HUES48 (cell line): Measurements from ENCODE around the gene SLC33A1.
"Not testable (repeated sequence)": the region's sequence is repeated elsewhere in the genome, so short reads cannot be mapped to it uniquely, and the experiment has no call there.

Source experiments
- H3K27ac ChIP-seq: one replicate; pipeline ENCODE4 v1.7.0; 2013; ENCODE audit warnings: low read depth, low read length, inconsistent platforms
- H3K27me3 ChIP-seq: 2 replicates; pipeline ENCODE4 v1.6.1; 2013; ENCODE audit warnings: mild to moderate bottlenecking, low read length; ENCODE audit not compliant: control insufficient read depth, insufficient read depth
- H3K36me3 ChIP-seq: 2 replicates; pipeline ENCODE4 v1.6.1; 2013; ENCODE audit warnings: low read length; ENCODE audit not compliant: control insufficient read depth, insufficient read depth
- H3K4me1 ChIP-seq: 2 replicates; pipeline ENCODE4 v1.6.1; 2013; ENCODE audit warnings: mild to moderate bottlenecking, low read length; ENCODE audit not compliant: control insufficient read depth, insufficient read depth
- H3K4me3 ChIP-seq: 2 replicates; pipeline ENCODE4 v1.5.1; 2013; ENCODE audit warnings: mild to moderate bottlenecking, low read depth, low read length
- H3K9ac ChIP-seq: 2 replicates; pipeline ENCODE4 v1.6.1; 2013; ENCODE audit warnings: mild to moderate bottlenecking, low read depth, low read length, moderate library complexity
- H3K9me3 ChIP-seq: 2 replicates; pipeline ENCODE4 v1.6.1; 2013; ENCODE audit warnings: low read length; ENCODE audit not compliant: control insufficient read depth, insufficient read depth

SLC33A1 gene

DNA sequence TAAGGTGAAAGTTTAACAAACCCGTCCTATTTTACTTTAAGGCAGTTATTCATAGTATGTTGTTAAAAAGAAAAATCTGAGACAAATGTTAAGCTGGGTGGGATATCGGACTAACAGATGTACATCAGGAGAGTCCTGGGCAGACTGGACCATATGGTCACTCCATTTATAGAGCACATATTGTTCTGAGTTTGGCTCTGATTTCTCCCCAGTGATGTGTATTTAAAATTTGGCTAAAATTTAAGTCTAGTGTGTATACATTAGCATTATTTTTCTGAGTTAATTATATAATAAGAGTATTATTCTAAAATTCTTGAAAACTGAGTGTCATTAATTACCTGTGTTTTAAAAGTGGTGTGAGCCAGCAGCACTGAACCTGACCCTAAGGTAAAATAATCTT is 22.3 kb upstream of the SLC33A1 start:
- no peak overlapping the region for H3K27ac ChIP-seq
- H3K27me3 ChIP-seq = no peaks in the 10 kb centered on the region
- H3K4me3 ChIP-seq = no peak overlapping the region
- H3K9me3 ChIP-seq = no peaks in the 10 kb centered on the region
- H3K36me3 ChIP-seq = no peaks in the 10 kb centered on the region
- H3K9ac ChIP-seq = no peak overlapping the region
- peaks cover 24% of the 10 kb centered on the region; the same call in 1 of the 2 replicates for H3K4me1 ChIP-seq

DNA sequence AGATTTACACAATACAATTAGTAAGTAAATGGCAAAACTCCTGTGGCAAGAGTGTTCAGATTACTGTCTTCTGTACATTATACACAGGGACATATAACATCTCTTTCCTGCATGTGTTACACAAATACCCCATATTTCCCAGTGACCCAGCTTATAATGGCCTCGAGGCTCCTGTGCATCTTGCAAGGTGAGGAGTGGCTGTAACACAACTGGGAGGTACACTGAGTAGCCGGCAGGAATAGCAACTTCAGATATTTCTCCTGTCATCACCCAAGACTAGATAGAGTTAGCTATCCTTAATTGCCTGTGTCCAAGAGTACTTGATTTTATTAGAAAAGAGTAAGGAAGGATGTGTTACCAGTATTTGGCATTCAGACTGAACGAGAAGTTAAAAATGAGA is 21.8 kb upstream of the SLC33A1 start:
- Histone ChIP-seq H3K9ac (no peak overlapping the region), H3K27me3 (no peaks in the 10 kb centered on the region), H3K27ac (no peak overlapping the region), H3K4me1 (peaks cover 24% of the 10 kb centered on the region; the same call in 1 of the 2 replicates), H3K9me3 (no peaks in the 10 kb centered on the region), H3K36me3 (no peaks in the 10 kb centered on the region), H3K4me3 (no peak overlapping the region)

DNA sequence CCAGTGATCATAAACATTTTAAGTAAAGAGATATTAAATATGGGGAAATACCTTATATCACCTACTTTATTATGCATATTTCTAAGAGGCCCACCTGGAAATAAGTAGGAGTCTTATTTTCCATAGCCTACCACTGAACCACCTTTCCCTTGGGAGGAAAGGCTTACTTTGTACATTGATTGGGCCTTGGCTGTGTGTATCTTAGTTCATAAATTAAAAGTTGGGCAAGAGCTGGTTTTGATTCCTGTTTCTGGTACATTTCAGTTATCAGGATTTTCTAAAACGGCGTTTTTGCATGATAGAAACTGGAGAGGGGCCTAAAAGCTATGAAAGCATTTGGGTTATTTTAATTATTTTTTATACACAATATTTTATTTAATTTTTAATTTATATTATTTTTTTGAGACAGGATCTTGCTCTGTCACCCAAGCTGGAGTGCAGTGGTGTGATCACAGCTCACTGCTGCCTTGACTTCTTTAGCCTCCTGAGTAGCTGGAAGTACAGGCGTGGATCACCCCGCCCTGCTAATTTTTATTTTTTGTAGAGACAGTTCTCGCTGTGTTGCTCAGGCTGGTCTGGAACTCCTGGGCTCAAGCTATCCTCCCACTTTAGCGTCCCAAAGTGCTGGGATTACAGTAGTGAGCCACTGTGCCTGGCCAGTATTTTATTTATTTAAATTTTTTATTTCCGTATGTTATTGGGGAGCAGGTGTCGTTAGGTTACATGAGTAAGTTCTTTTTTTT is 18.8 kb upstream of the SLC33A1 start:
- Histone ChIP-seq H3K9ac (no peak overlapping the region), H3K4me1 (peaks cover 33% of the 10 kb centered on the region), H3K4me3 (peak overlapping the region; percentile 97; the same call in 1 of the 2 replicates)

GRCh38 chr3:155871746-155872158 is 17.5 kb upstream of the SLC33A1 start:
- peak overlapping the region; percentile 97 for H3K27ac ChIP-seq
- no peaks in the 10 kb centered on the region for H3K36me3 ChIP-seq
- peak overlapping the region; percentile 95 for H3K9ac ChIP-seq
- no peaks in the 10 kb centered on the region for H3K27me3 ChIP-seq
- no peaks in the 10 kb centered on the region for H3K9me3 ChIP-seq
- H3K4me3 ChIP-seq = peak overlapping the region; percentile 97
- peaks cover 26% of the 10 kb centered on the region for H3K4me1 ChIP-seq

More for the DNA sequence above, 18.8 kb upstream of the SLC33A1 start:
- no peaks in the 10 kb centered on the region for H3K27me3 ChIP-seq
- no peaks in the 10 kb centered on the region for H3K36me3 ChIP-seq
- H3K27ac ChIP-seq = no peak overlapping the region
- H3K9me3 ChIP-seq = no peaks in the 10 kb centered on the region

GRCh38 chr3:155870945-155871745 is 16.9 kb upstream of the SLC33A1 start:
- no peaks in the 10 kb centered on the region for H3K36me3 ChIP-seq
- peak overlapping the region; percentile 97 for H3K4me3 ChIP-seq
- H3K9me3 ChIP-seq = no peaks in the 10 kb centered on the region
- no peaks in the 10 kb centered on the region for H3K27me3 ChIP-seq
- peak overlapping the region; percentile 97 for H3K27ac ChIP-seq
- H3K9ac ChIP-seq = peak overlapping the region; percentile 95
- peaks cover 26% of the 10 kb centered on the region for H3K4me1 ChIP-seq

GRCh38 chr3:155870133-155870944 is 16.1 kb upstream of the SLC33A1 start, which contains the start of gene GMPS:
GMPS (plus strand) TSS chr3:155870650; CDS start chr3:155870871, 221 bp downstream.
- Histone ChIP-seq H3K9ac (peak within 1 kb of the TSS; percentile 95), H3K27me3 (no peaks in the 10 kb centered on the region), H3K4me3 (peak within 1 kb of the TSS; percentile 97), H3K9me3 (no peaks in the 10 kb centered on the region), H3K27ac (peak within 1 kb of the TSS; percentile 97), H3K36me3 (no peaks in the 10 kb centered on the region), H3K4me1 (peaks cover 23% of the 10 kb centered on the region)

GRCh38 chr3:155869691-155870090 is 15.5 kb upstream of the SLC33A1 start:
- H3K27me3 ChIP-seq = no peaks in the 10 kb centered on the region

GRCh38 chr3:155863072-155863784 is 9.0 kb upstream of the SLC33A1 start:
- no peak overlapping the region for H3K27ac ChIP-seq
- H3K9me3 ChIP-seq = no peaks in the 10 kb centered on the region
- H3K9ac ChIP-seq = no peak overlapping the region

More at GRCh38 chr3:155869691-155870090, 15.5 kb upstream of the SLC33A1 start:
- Histone ChIP-seq H3K4me3 (peak overlapping the region; percentile 67), H3K9me3 (no peaks in the 10 kb centered on the region), H3K9ac (peak overlapping the region; percentile 66), H3K4me1 (peaks cover 18% of the 10 kb centered on the region), H3K36me3 (no peaks in the 10 kb centered on the region), H3K27ac (peak overlapping the region; percentile 94)

DNA sequence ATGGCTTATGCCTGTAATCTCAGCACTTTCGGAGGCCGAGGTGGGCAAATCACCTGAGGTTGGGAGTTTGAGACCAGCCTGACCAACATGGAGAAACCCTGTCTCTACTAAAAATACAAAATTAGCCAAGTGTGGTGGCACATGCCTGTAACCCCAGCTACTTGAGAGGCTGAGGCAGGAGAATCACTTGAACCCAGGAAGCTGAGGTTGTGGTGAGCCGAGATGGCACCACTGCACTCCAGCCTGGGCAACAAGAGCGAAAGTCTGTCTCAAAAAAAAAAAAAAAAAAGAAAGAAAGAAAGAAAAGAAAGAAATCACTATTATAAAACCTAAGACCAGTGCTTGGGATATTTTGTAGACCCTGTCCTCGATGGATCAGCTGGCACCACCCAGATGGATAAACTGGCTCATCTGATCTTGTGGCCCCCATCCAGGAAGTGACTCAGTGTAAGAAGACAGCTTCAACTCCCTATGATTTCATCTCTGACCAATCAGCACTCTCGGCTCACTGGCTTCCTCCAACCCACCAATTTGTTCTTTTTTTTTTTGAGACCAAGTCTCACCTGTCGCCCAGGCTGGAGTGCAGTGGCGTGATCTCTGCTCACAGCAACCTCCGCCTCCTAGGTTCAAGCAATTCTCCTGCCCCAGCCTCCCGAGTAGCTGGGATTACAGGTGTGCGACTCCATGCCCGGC is 8.2 kb upstream of the SLC33A1 start:
- H3K27me3 ChIP-seq = not testable (repeated sequence)

More at GRCh38 chr3:155863072-155863784, 9.0 kb upstream of the SLC33A1 start:
- no peaks in the 10 kb centered on the region for H3K36me3 ChIP-seq
- no peak overlapping the region for H3K4me3 ChIP-seq
- no peaks in the 10 kb centered on the region for H3K27me3 ChIP-seq
- no peaks in the 10 kb centered on the region for H3K4me1 ChIP-seq

More for the DNA sequence above, 8.2 kb upstream of the SLC33A1 start:
- not testable (repeated sequence) for H3K9ac ChIP-seq, H3K4me3 ChIP-seq, H3K4me1 ChIP-seq, H3K27ac ChIP-seq, H3K9me3 ChIP-seq, H3K36me3 ChIP-seq
